Panc1 (cell line): ENCODE data around the gene TMEM184A. TPM values are rescaled to one million over a fixed set of nuclear protein-coding genes. Genes with fewer than 3 reads are reported as not detected.
A peak's percentile ranks its signal among the peaks of the same experiment; 100 is the strongest.
"Not testable (repeated sequence)": the region's sequence is repeated elsewhere in the genome, so short reads cannot be mapped to it uniquely, and the experiment has no call there.

Experiments used
- ATAC-seq: fragments of 200-7000 bp; cut with Tn5 transposase; 2 replicates; pipeline ENCODE4 v1.9.1; 2020; ENCODE audit warnings: mild to moderate bottlenecking, moderate library complexity
- BruUV-seq: library from RNA; stranded (reverse); fragments of 400-500 nt; replicated peaks from 2 replicates; lab custom pipeline; 2021; lab: Mats Ljungman, UMichigan
- CTCF ChIA-PET: fragments of 300-600 bp; sonication (Branson Sonifier 250); formaldehyde crosslinking; loops from one replicate; lab custom pipeline; 2022; ENCODE audit warnings: antibody characterized with exemption; lab: Charles Lee
- POLR2A ChIA-PET: fragments of 300-600 bp; sonication (Branson Sonifier 250); formaldehyde crosslinking; loops from one replicate; lab custom pipeline; 2022; ENCODE audit warnings: antibody characterized with exemption; lab: Charles Lee
- DNase-seq: peaks from one replicate; pipeline ENCODE4 v3.0.0-alpha.2; 2010; ENCODE audit warnings: low read depth, low spot score
- H3K27ac ChIP-seq: 2 replicates; pipeline ENCODE4 v1.5.1; 2011; ENCODE audit warnings: mild to moderate bottlenecking, low read length, inconsistent platforms
- H3K27me3 ChIP-seq: fragments of 200-500 bp; sonication (Bioruptor generic); 2 replicates; pipeline ENCODE4 v1.6.0; 2014; ENCODE audit warnings: low read length, inconsistent platforms; ENCODE audit not compliant: control insufficient read depth, insufficient read depth
- H3K36me3 ChIP-seq: fragments of 200-500 bp; sonication (Bioruptor generic); 2 replicates; pipeline ENCODE4 v1.5.1; 2014; ENCODE audit warnings: inconsistent platforms, mild to moderate bottlenecking, low read length, moderate library complexity; ENCODE audit not compliant: control insufficient read depth, insufficient read depth
- H3K4me1 ChIP-seq: 2 replicates; pipeline ENCODE4 v1.5.1; 2011; ENCODE audit warnings: inconsistent platforms, mild to moderate bottlenecking, low read length, moderate library complexity; ENCODE audit not compliant: control insufficient read depth, insufficient read depth
- H3K4me3 ChIP-seq, 2 experiments: 2 replicates each; pipeline ENCODE4 v1.5.1; 2011 to 2012; ENCODE audit warnings: low read depth in 2 of 2, low read length in 2 of 2, mild to moderate bottlenecking in 2 of 2, inconsistent platforms in 1 of 2, moderate library complexity in 1 of 2
- H3K9me3 ChIP-seq: fragments of 200-500 bp; sonication (Bioruptor generic); 2 replicates; pipeline ENCODE4 v1.5.1; 2014; ENCODE audit warnings: low read depth, mild to moderate bottlenecking, inconsistent platforms, low read length, moderate library complexity; ENCODE audit not compliant: control insufficient read depth, insufficient read depth
- POLR2AphosphoS5 ChIP-seq: IDR thresholded peaks from 2 replicates; pipeline ENCODE4 v1.6.1; 2012; ENCODE audit warnings: mild to moderate bottlenecking, low read depth, low read length, moderate library complexity
- SIN3A ChIP-seq: IDR thresholded peaks from 2 replicates; pipeline ENCODE4 v1.6.1; 2012; ENCODE audit warnings: low read depth, mild to moderate bottlenecking, low read length, moderate library complexity, borderline replicate concordance; ENCODE audit not compliant: insufficient read depth
- TCF7L2 ChIP-seq: IDR thresholded peaks from 2 replicates; pipeline ENCODE4 v1.6.1; 2011; ENCODE audit warnings: mild to moderate bottlenecking, low read depth, low read length, inconsistent platforms
- in situ Hi-C: cut with HindIII; loops from 2 replicates; pipeline ENCODE4 v1.10.0; 2016; ENCODE audit warnings: low sequenced_read_pairs, low pct_unique_long_range_greater_than_20kb
- intact Hi-C: fragments of 100-400 bp; cut with micrococcal nuclease; formaldehyde crosslinking; loops from one replicate; pipeline ENCODE4 v1.10.0; 2022; ENCODE audit not compliant: unreplicated experiment
- total RNA-seq: library from RNA; stranded (reverse); gene quantifications from one replicate; pipeline ENCODE4 v1.2.1, GENCODE V29; 2021; ENCODE audit not compliant: unreplicated experiment
- TF ChIP-seq, protein P1 (sequence below): fragments of 450-650 bp; IDR thresholded peaks from 2 replicates; pipeline ENCODE4 v1.5.1; 2017; ENCODE audit warnings: mild to moderate bottlenecking
- TF ChIP-seq, protein P2 (sequence below), 2 experiments: IDR thresholded peaks; 2 replicates each; pipeline ENCODE4 v1.6.1; 2011 to 2012; ENCODE audit warnings: low read depth in 2 of 2, control low read depth in 1 of 2, low read length in 1 of 2, mild to moderate bottlenecking in 1 of 2, moderate library complexity in 1 of 2; ENCODE audit not compliant: insufficient read depth in 1 of 2

Gene TMEM184A
- total RNA-seq, 1 experiment from 2014 or later: 9.2 TPM

DNA sequence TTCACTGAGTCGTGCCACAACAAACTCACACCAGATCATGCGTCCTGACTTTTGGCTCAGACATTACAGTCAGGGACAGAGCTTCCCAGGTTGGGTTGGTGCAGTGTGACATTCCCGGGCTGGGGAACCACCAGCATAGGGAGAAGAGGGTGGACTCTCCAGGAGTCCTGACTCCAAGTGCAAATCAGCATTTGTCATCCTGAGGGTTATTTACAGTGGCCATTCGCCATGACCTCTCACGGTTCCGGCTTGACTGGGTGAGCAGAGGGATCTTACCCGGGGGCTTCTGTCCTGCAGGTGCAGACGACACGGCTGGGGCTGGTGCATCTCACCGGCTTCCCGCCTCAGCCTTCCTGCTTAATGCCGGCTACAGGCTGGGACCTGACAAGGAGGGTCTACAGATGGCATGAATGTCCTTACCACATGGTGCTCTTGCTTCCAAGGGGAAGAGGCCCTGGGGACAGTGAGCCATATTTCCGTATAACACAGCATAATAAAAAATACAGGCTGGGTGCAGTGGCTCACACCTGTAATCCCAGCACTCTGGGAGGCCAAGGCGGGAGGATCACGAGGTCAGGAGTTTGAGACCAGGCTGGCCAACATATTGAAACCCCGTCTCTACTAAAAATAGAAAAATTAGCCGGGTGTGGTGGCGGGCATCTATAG is 39.3 kb downstream of the TMEM184A start:
- peak; percentile 66 for ATAC-seq
- no peaks in the 10 kb centered on the region for H3K9me3 ChIP-seq
- in situ Hi-C loops: no loop called here
- intact Hi-C loops: no loop called here
- BruUV-seq: no TSS peak
- ChIA-PET CTCF (no interaction called here), POLR2A (no interaction called here)
- H3K27ac ChIP-seq: peak overlapping the region; percentile 70
- peaks cover 50% of the 10 kb centered on the region for H3K4me1 ChIP-seq
- DNase-seq: no peak
- no peaks in the 10 kb centered on the region for H3K27me3 ChIP-seq
- TF ChIP-seq TCF7L2 (no peak), POLR2AphosphoS5 (peak; percentile 68; the same call in 1 of the 2 replicates), SIN3A (no peak)
- H3K4me3 ChIP-seq: peak overlapping the region in 1 of 2 experiments; percentile 30; a peak in 2 of 4 replicates
- H3K36me3 ChIP-seq: no peaks in the 10 kb centered on the region

DNA sequence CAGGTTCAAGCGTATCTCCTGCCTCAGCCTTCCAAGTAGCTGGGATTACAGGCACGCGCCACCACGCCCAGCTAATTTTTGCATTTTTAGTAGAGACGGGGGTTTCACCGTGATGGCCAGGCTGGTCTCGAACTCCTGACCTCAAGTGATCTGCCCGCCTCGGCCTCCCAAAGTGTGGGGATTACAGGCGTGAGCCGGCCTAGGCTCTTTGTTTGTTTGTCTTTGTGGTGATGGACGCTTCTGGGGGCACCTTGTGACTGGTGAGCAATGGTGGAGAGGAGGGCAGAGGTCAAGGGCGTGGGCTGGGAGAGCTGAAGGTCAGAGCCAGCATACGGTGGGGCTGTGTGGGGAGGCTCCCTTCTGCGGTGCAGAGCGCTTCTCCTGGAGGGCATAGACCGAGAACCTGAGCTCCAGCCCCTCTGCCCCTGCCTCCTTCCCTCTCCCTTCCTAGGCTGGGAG is 40.5 kb downstream of the TMEM184A start:
- CTCF ChIA-PET: interaction anchor here (0.9 kb wide), 1 partner anchor 33 kb away, joined by 7 read pairs; no protein-coding TSS in a partner anchor
- POLR2A ChIA-PET, ATAC-seq, DNase-seq, in situ Hi-C loops, H3K27me3 ChIP-seq, H3K4me3 ChIP-seq, BruUV-seq, H3K36me3 ChIP-seq, H3K9me3 ChIP-seq, intact Hi-C loops: not testable (repeated sequence)
- peak overlapping the region; percentile 57 for H3K27ac ChIP-seq
- peaks cover 52% of the 10 kb centered on the region for H3K4me1 ChIP-seq

DNA sequence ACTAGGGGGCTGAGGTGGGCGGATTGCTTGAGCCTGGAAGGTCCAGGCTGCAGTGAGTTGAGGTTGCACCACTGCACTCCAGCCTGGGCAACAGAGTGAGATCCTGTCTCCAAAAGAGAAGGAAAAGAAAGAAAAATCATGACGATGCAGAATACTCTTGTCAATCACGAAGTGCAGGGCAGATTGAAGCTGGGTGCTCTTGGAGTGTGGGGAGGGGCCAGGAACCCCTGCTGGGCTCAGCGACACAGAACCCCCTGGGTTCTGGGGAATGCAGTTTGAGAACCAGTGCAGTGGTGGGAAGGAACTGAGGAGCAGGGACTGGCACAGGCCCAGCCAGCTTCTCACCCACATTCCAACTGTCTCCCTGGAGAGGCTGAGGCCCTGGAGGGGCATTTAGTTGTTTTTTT is 41.0 kb downstream of the TMEM184A start:
- BruUV-seq: no TSS peak
- TF ChIP-seq SIN3A (no peak), TCF7L2 (no peak), POLR2AphosphoS5 (no peak)
- TF ChIP-seq, protein P1, sequence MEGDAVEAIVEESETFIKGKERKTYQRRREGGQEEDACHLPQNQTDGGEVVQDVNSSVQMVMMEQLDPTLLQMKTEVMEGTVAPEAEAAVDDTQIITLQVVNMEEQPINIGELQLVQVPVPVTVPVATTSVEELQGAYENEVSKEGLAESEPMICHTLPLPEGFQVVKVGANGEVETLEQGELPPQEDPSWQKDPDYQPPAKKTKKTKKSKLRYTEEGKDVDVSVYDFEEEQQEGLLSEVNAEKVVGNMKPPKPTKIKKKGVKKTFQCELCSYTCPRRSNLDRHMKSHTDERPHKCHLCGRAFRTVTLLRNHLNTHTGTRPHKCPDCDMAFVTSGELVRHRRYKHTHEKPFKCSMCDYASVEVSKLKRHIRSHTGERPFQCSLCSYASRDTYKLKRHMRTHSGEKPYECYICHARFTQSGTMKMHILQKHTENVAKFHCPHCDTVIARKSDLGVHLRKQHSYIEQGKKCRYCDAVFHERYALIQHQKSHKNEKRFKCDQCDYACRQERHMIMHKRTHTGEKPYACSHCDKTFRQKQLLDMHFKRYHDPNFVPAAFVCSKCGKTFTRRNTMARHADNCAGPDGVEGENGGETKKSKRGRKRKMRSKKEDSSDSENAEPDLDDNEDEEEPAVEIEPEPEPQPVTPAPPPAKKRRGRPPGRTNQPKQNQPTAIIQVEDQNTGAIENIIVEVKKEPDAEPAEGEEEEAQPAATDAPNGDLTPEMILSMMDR: no peak
- TF ChIP-seq, protein P2, sequence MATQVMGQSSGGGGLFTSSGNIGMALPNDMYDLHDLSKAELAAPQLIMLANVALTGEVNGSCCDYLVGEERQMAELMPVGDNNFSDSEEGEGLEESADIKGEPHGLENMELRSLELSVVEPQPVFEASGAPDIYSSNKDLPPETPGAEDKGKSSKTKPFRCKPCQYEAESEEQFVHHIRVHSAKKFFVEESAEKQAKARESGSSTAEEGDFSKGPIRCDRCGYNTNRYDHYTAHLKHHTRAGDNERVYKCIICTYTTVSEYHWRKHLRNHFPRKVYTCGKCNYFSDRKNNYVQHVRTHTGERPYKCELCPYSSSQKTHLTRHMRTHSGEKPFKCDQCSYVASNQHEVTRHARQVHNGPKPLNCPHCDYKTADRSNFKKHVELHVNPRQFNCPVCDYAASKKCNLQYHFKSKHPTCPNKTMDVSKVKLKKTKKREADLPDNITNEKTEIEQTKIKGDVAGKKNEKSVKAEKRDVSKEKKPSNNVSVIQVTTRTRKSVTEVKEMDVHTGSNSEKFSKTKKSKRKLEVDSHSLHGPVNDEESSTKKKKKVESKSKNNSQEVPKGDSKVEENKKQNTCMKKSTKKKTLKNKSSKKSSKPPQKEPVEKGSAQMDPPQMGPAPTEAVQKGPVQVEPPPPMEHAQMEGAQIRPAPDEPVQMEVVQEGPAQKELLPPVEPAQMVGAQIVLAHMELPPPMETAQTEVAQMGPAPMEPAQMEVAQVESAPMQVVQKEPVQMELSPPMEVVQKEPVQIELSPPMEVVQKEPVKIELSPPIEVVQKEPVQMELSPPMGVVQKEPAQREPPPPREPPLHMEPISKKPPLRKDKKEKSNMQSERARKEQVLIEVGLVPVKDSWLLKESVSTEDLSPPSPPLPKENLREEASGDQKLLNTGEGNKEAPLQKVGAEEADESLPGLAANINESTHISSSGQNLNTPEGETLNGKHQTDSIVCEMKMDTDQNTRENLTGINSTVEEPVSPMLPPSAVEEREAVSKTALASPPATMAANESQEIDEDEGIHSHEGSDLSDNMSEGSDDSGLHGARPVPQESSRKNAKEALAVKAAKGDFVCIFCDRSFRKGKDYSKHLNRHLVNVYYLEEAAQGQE (IDR thresholded peaks at IDR 0.05; ENCODE audit: insufficient read depth in 1 of 2, low read depth in 2 of 2, low read length in 1 of 2): no peak
- H3K36me3 ChIP-seq: no peaks in the 10 kb centered on the region
- H3K27me3 ChIP-seq: no peaks in the 10 kb centered on the region
- ChIA-PET CTCF (interaction anchor here (0.9 kb wide), 1 partner anchor 33 kb away, joined by 7 read pairs; no protein-coding TSS in a partner anchor), POLR2A (no interaction called here)
- H3K9me3 ChIP-seq: no peaks in the 10 kb centered on the region
- in situ Hi-C loops (no loop called here), intact Hi-C loops (no loop called here)
- DNase-seq (no peak), ATAC-seq (no peak)
- H3K27ac ChIP-seq: peak overlapping the region; percentile 85; the same call in 1 of the 2 replicates
- H3K4me1 ChIP-seq: peaks cover 47% of the 10 kb centered on the region
- H3K4me3 ChIP-seq: no peak overlapping the region
